H9 (cell line): Measurements from ENCODE around the gene PTPRN2. TPM values are rescaled to one million over a fixed set of nuclear protein-coding genes. Genes with fewer than 3 reads are reported as not detected.

Experiments used
- DNase-seq: peaks from one replicate; pipeline ENCODE4 v3.0.0-alpha.2; 2017
- H2AFZ ChIP-seq: one replicate; pipeline ENCODE4 v1.6.1; 2013; ENCODE audit warnings: mild to moderate bottlenecking, low read length, control low read depth, moderate library complexity
- H2AK5ac ChIP-seq: 2 replicates; pipeline ENCODE4 v1.6.1; 2013; ENCODE audit warnings: low read length, control low read depth, mixed read lengths; ENCODE audit not compliant: insufficient read length
- H2BK120ac ChIP-seq: one replicate; pipeline ENCODE4 v1.6.1; 2013; ENCODE audit warnings: low read depth, mild to moderate bottlenecking, low read length, control low read depth, inconsistent platforms; ENCODE audit not compliant: poor library complexity, severe bottlenecking
- H2BK12ac ChIP-seq: 2 replicates; pipeline ENCODE4 v1.6.1; 2013; ENCODE audit warnings: low read length, control low read depth, mixed read lengths, low read depth; ENCODE audit not compliant: insufficient read length
- H2BK15ac ChIP-seq: 2 replicates; pipeline ENCODE4 v1.6.1; 2013; ENCODE audit warnings: low read depth, low read length, control low read depth
- H2BK20ac ChIP-seq: one replicate; pipeline ENCODE4 v1.6.1; 2013; ENCODE audit warnings: low read depth, mild to moderate bottlenecking, low read length, control low read depth, inconsistent platforms; ENCODE audit not compliant: poor library complexity, severe bottlenecking
- H2BK5ac ChIP-seq: 2 replicates; pipeline ENCODE4 v1.6.1; 2013; ENCODE audit warnings: low read length, control low read depth, mixed read lengths; ENCODE audit not compliant: insufficient read length
- H3K14ac ChIP-seq: 2 replicates; pipeline ENCODE4 v1.6.1; 2013; ENCODE audit warnings: low read length, control low read depth; ENCODE audit not compliant: insufficient read depth
- H3K18ac ChIP-seq: 2 replicates; pipeline ENCODE4 v1.6.1; 2013; ENCODE audit warnings: low read depth, mild to moderate bottlenecking, mixed read lengths, low read length, control low read depth; ENCODE audit not compliant: insufficient read length
- H3K23ac ChIP-seq: 2 replicates; pipeline ENCODE4 v1.6.1; 2013; ENCODE audit warnings: low read length, control low read depth, mixed read lengths, low read depth; ENCODE audit not compliant: insufficient read length
- H3K23me2 ChIP-seq: 2 replicates; pipeline ENCODE4 v1.6.1; 2013; ENCODE audit warnings: low read depth, mild to moderate bottlenecking, mixed read lengths, low read length, control low read depth; ENCODE audit not compliant: insufficient read length, poor library complexity, severe bottlenecking
- H3K27ac ChIP-seq: 2 replicates; pipeline ENCODE4 v1.5.1; 2013; ENCODE audit warnings: low read length, control low read depth, mixed read lengths, low read depth; ENCODE audit not compliant: insufficient read length
- H3K27me3 ChIP-seq: 2 replicates; pipeline ENCODE4 v1.6.1; 2013; ENCODE audit warnings: low read length, control low read depth, inconsistent platforms; ENCODE audit not compliant: insufficient read depth
- H3K4ac ChIP-seq: 2 replicates; pipeline ENCODE4 v1.6.1; 2013; ENCODE audit warnings: low read depth, mild to moderate bottlenecking, control low read depth, inconsistent platforms, low read length, moderate library complexity
- H3K4me1 ChIP-seq: 2 replicates; pipeline ENCODE4 v1.6.1; 2013; ENCODE audit warnings: low read length, control low read depth, inconsistent platforms; ENCODE audit not compliant: insufficient read depth
- H3K4me2 ChIP-seq: 2 replicates; pipeline ENCODE4 v1.6.1; 2013; ENCODE audit warnings: low read length, control low read depth, mixed read lengths; ENCODE audit not compliant: insufficient read length, insufficient read depth
- H3K56ac ChIP-seq: 2 replicates; pipeline ENCODE4 v1.6.1; 2013; ENCODE audit warnings: low read depth, mild to moderate bottlenecking, mixed read lengths, low read length, control low read depth; ENCODE audit not compliant: insufficient read length
- H3K79me1 ChIP-seq: 2 replicates; pipeline ENCODE4 v1.6.1; 2013; ENCODE audit warnings: low read depth, mild to moderate bottlenecking, moderate library complexity, low read length, control low read depth, inconsistent platforms; ENCODE audit not compliant: insufficient read depth, poor library complexity, severe bottlenecking
- H3K79me2 ChIP-seq: 2 replicates; pipeline ENCODE4 v1.6.1; 2013; ENCODE audit warnings: low read length, control low read depth, inconsistent platforms; ENCODE audit not compliant: insufficient read depth
- H3K9ac ChIP-seq: 2 replicates; pipeline ENCODE4 v1.6.1; 2013; ENCODE audit warnings: low read length, control low read depth, mixed read lengths; ENCODE audit not compliant: insufficient read length; ENCODE audit errors: extremely low read depth
- H3K9me3 ChIP-seq: one replicate; pipeline ENCODE4 v1.6.1; 2013; ENCODE audit warnings: low read depth, low read length, inconsistent platforms; ENCODE audit not compliant: control insufficient read depth
- H3T11ph ChIP-seq: one replicate; pipeline ENCODE4 v1.6.1; 2013; ENCODE audit warnings: mild to moderate bottlenecking, low read length, control low read depth, inconsistent platforms
- H4K20me1 ChIP-seq: one replicate; pipeline ENCODE4 v1.6.1; 2013; ENCODE audit not compliant: control insufficient read depth, insufficient read length, insufficient read depth
- H4K5ac ChIP-seq: 2 replicates; pipeline ENCODE4 v1.6.1; 2013; ENCODE audit warnings: low read depth, mild to moderate bottlenecking, mixed read lengths, low read length, control low read depth; ENCODE audit not compliant: insufficient read length
- H4K8ac ChIP-seq: replicated peaks from 2 replicates; pipeline ENCODE4 v1.6.1; 2013; ENCODE audit warnings: low read length, control low read depth, mixed read lengths, low read depth; ENCODE audit not compliant: insufficient read length
- H4K91ac ChIP-seq: 2 replicates; pipeline ENCODE4 v1.6.1; 2013; ENCODE audit warnings: low read depth, mild to moderate bottlenecking, moderate library complexity, mixed read lengths, low read length, control low read depth; ENCODE audit not compliant: insufficient read length
- H3K27ac Mint-ChIP-seq, 3 experiments: 2 replicates in 2 of 3; 3 replicates in 1 of 3; pipeline ENCODE4 v1.8.0; 2020 to 2021; ENCODE audit warnings: mixed read lengths in 3 of 3, mild to moderate bottlenecking in 1 of 3, moderate library complexity in 1 of 3
- H3K27me3 Mint-ChIP-seq: 2 replicates; pipeline ENCODE4 v1.8.0; 2021; ENCODE audit warnings: low read depth, mild to moderate bottlenecking, moderate library complexity, mixed read lengths
- H3K36me3 Mint-ChIP-seq, 3 experiments: 2 replicates in 2 of 3; 3 replicates in 1 of 3; pipeline ENCODE4 v1.8.0; 2020 to 2021; ENCODE audit warnings: low read depth in 3 of 3, mixed read lengths in 3 of 3; ENCODE audit not compliant: insufficient read depth in 1 of 3
- H3K4me1 Mint-ChIP-seq, 2 experiments: 2 replicates each; pipeline ENCODE4 v1.8.0; 2020; ENCODE audit warnings: mixed read lengths in 2 of 2
- H3K4me3 Mint-ChIP-seq, 2 experiments: 2 replicates in 1 of 2; 3 replicates in 1 of 2; pipeline ENCODE4 v1.8.0; 2020 to 2021; ENCODE audit warnings: mild to moderate bottlenecking in 2 of 2, mixed read lengths in 2 of 2, moderate library complexity in 1 of 2
- H3K9me3 Mint-ChIP-seq, 2 experiments: 2 replicates in 1 of 2; 3 replicates in 1 of 2; pipeline ENCODE4 v1.8.0; 2020; ENCODE audit warnings: mild to moderate bottlenecking in 2 of 2, mixed read lengths in 2 of 2, moderate library complexity in 1 of 2
- CTCF ChIP-seq: fragments of 200-600 bp; sonication (generic); conservative IDR thresholded peaks from 3 replicates; pipeline ENCODE4 v1.8.0; 2021; ENCODE audit warnings: antibody characterized with exemption, mild to moderate bottlenecking
- WGBS: extraction: QIAGEN DNeasy Blood & Tissue Kit; methylation state at CpG from one replicate; pipeline ENCODE4 v1.1.7; 2013; ENCODE audit warnings: missing lambda C conversion rate, low lambda C conversion rate, mixed read lengths; ENCODE audit not compliant: insufficient read length; ENCODE audit errors: extremely low coverage; 5-methylcytosine and 5-hydroxymethylcytosine counted together
- total RNA-seq: library from RNA; stranded (reverse); gene quantifications from 2 replicates; pipeline ENCODE4 v1.2.1, GENCODE V29; 2021

The PTPRN2 gene
- total RNA-seq, 1 experiment from 2014 or later: 5.2 TPM

DNA sequence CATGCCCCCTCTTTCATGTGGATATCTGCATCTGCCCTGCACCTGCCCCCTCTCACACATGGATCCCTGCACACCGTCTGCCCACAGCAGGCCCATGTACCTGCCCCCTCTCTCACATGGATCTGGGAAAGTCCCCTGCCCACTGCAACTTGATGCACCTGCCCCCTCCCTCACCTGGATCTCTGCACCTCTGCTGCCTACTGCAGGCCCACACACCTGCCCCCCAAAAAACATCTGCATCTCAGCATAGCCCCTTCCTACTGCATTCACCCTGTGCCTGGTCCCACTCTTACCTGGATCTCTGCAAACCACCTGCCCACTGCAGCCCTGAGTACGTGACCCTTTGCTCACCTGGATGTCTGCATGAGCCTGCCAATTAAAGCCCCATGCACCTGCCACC is 479.8 kb downstream of the PTPRN2 start:
- H3K56ac ChIP-seq: no peak overlapping the region
- H3K4me2 ChIP-seq: no peak overlapping the region
- H4K8ac ChIP-seq: no peak overlapping the region
- Mint-ChIP-seq H3K4me3 (no peak overlapping the region), H3K9me3 (peaks cover 2% of the 10 kb centered on the region in 2 experiments; a peak in 3 of 5 replicates), H3K36me3 (peaks cover 4 to 5% (median 5%) of the 10 kb centered on the region in 3 experiments; a peak in 5 of 7 replicates), H3K4me1 (peaks cover 4% of the 10 kb centered on the region in 2 experiments), H3K27me3 (peaks cover 1% of the 10 kb centered on the region), H3K27ac (no peak overlapping the region)
- H3K14ac ChIP-seq: no peak overlapping the region
- no peak overlapping the region for H2AFZ ChIP-seq
- no peak overlapping the region for H3K18ac ChIP-seq
- H2AK5ac ChIP-seq: no peak overlapping the region
- H3K79me1 ChIP-seq: no peaks in the 10 kb centered on the region
- no peak overlapping the region for H2BK5ac ChIP-seq
- no peak overlapping the region for H2BK12ac ChIP-seq
- no peak overlapping the region for H4K91ac ChIP-seq
- H2BK120ac ChIP-seq: no peak overlapping the region
- DNase-seq: no peak
- H3K23me2 ChIP-seq: no peaks in the 10 kb centered on the region
- H3K4me1 ChIP-seq: no peaks in the 10 kb centered on the region
- no peaks in the 10 kb centered on the region for H3K79me2 ChIP-seq
- H3T11ph ChIP-seq: no peak overlapping the region
- H4K20me1 ChIP-seq: no peaks in the 10 kb centered on the region
- H3K9me3 ChIP-seq: no peaks in the 10 kb centered on the region
- H4K5ac ChIP-seq: no peak overlapping the region
- TF ChIP-seq CTCF: no peak
- no peak overlapping the region for H3K23ac ChIP-seq
- WGBS: no CpG with 5 or more reads among the region's 2 CpGs
- H3K4ac ChIP-seq: no peak overlapping the region
- H3K27me3 ChIP-seq: no peaks in the 10 kb centered on the region
- no peak overlapping the region for H2BK15ac ChIP-seq
- H3K9ac ChIP-seq: no peak overlapping the region
- no peak overlapping the region for H3K27ac ChIP-seq
- H2BK20ac ChIP-seq: no peak overlapping the region
